GM19452 (cell line): ENCODE measurements around the gene UBE2G1.

Experiments used
- ATAC-seq: cut with Tn5 transposase; IDR thresholded peaks from one replicate; pipeline ENCODE4 v1.9.1; 2021; ENCODE audit not compliant: unreplicated experiment

UBE2G1 gene

DNA sequence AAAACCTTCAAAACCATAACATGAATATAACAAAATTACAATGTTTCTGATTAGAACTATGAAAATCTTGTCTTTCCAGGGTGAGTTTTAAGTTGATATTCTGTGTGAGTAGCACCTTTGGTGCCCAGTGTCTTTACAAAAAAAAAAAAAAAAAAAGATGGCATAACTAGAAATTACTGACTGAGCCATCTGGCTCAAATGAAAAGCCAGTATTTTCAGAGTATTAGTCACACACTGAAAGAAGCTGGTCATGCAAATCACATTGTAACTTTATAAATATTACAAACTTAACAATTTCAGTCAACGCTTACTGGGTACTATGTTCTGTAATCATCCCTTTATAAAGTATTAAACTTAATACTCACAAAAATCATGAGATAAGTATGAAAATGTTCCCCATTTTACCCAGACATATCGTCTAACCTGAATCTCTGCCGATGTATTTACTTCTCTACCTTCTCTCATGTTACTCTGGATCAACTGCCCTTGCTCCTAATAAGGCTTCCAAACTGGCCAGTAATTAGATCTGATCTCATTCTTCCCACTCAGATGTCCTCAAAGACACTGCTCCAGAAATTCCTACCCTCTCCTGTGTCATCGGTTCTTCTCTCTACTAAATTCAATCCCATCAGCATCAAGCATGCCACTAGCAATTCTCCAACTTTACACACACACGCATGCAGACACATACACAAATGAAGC is 25.4 kb downstream of the UBE2G1 start:
- ATAC-seq = no peak

DNA sequence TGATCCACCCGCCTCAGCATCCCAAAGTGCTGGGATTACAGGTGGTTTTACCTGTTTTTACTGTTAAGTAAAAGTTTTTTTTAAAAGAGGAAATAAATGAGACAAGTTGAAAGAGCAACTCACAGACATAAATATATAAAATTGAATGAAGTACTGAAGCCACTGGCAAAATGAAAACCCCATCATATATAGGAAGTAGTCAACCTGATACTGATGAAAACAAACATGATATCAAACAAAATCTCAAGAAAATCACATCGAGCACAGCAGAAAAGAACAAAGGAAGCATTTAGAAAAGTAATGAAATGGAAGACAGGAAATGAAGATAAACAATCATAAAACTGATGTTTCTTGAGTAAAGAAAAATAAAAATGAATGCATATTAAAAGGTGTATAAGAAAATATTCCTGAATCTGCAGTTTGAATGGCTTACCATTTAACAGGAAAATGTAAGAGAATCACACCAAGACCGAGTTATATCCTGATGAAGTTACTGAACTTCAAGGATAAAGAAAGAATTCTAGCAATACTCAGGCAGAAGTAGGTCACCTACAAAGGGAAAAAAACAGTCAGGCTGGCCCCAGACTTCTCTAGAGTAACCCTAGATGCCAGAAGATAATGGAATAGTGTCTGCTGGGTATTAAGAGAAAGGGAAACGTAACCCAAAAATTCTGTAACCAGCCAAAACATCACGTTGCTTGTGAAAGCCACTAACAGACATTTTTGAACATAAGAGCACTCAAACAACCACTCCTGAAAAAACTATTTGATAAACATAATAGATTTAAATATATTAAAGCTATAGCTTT is 31.5 kb downstream of the UBE2G1 start:
- ATAC-seq = no peak

- no peak for ATAC-seq
These were observed 32.1 kb downstream of the UBE2G1 start for GRCh38 chr17:4334332-4334731.

- ATAC-seq = no peak
These were observed 33.4 kb downstream of the UBE2G1 start for GRCh38 chr17:4333041-4333440.

DNA sequence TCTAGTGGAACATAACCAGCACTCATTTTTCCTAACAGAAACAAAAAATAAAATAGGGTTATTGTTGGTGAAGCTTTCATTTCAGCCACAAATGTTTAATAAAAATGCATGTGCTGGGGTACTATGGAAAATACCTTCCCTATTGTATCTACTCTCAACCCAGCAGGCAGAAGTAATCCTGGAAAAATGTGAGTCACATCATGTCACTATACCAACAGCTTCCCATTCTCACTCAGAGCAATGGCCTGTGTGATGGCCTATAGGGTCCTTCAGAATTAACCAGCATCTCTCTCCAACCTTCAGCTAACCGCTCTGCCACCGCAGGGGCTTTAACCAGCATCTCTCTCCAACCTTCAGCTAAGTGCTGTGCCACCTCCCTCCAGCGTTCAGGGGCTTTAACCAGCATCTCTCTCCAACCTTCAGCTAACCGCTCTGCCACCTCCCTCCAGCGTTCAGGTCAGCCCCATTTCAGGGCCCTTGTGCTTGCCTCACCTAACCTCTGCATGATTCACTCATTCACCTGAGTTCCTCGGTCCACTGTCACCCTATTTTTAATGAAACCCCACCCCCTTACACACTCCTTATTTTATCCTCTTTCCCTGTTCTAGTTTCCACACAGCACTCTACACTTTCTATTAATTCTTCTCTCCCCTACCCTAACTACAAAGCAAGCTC is 34.0 kb downstream of the UBE2G1 start:
- ATAC-seq = no peak

DNA sequence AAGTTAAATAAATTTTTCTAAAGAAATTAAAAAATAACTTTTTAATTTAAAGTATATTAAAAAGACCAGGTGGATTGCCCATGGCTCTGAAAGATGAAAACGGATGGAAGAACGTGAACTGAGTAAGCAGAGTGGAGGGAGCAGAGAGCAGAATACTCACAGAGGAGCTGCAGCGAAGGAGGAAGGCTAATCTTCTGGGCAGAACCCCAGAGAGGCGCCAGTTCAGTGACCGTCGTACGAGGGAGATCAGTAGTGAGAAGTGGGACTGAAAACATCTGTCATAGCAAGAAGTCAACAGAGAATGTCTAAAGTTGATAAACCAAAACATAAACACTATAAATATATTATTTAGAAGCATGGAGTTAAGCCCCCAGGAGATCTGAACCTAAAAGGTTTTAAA is 34.9 kb downstream of the UBE2G1 start:
- no peak for ATAC-seq

DNA sequence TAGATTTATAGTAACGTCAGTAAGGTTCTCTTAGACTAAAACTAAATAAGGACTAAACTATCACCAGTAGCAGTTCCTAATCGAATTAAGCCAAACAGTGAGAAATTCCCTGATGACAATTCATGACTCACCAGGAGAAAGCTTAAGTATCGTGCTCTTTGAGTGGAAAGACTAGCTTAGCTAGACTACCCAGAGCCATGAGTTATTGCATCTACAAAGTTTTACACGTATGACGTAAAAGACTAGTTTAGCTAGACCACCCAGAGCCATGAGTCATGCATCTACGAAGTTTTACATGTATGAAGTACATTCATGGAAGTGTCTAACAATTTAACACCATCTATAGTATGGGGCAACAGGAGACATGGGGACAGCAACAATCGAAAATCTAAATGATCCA is 36.6 kb downstream of the UBE2G1 start:
- ATAC-seq = no peak

DNA sequence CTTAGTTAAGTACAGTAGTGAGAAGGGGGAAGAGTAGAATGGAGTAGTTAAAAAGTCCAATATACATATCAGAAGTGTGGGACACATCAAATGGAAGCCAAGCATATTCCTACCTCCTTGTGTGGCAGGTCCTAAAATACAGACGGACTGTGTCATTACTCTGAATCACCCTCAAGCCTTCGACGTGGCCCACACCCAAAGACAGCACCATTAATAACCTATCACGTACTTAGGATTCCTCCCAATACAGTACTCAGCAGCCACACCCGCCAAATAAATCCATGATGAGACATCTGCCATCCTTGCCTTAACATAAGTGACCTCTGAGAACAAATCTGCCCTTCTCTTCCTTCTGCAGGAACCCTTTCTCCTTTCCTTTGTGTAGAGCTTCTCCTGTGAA is 38.9 kb downstream of the UBE2G1 start:
- no peak for ATAC-seq

DNA sequence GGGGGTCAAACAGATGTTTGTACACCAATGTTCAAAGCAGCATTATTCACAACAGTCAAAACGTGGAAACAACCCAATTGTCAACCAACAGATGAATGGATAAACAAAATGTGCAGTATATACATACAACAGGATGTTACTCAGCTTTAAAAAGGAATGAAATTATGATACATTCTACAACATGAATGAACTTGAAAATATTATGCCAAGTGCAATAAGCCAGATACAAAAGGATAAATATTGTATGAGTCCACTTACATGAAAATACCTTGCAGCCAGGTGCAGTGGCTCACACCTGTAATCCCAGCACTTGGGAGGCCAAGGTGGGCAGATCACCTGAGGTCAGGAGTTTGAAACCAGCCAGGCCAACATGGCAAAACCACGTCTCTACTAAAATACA is 39.9 kb downstream of the UBE2G1 start:
- no peak for ATAC-seq

GRCh38 chr17:4326112-4326511 is 40.4 kb downstream of the UBE2G1 start:
- ATAC-seq = no peak

GRCh38 chr17:4324463-4324862 is 42.0 kb downstream of the UBE2G1 start:
- no peak for ATAC-seq

DNA sequence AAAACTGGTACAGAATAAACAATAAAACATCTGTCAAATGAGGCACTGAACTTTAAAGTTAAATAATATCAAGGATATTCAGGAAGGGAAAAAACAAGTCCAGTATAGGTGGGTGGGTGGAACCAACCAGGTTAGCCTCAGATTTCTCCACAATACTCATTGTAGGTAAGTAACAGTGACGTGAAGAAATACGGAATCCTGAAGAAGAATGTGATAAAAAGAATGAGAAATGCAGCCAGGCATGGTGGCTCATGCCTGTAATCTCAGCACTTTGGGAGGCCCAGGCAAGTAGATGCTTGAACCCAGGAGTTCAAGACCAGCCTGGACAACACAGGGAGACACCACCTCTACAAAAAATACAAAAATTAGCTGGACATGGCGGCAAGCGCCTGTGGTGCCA is 47.3 kb downstream of the UBE2G1 start:
- ATAC-seq = no peak

DNA sequence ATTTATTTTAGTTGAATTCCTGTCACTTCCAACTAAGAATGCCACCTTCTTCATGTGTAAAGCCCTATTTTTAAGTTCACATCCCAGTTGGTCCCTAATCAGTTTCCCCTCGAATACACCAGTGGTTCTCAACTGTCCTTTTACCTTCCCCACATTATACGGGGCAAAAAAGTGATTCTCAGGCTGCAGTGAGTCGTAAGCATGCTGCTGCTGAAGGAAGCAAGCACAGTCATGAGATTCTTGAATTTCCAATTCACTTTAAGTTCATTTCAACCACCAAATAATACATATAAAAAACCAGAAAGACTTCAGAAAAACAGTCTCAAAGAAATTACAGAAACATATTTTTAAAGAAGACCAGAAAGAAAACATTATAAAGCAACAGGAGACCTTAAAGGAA is 47.9 kb downstream of the UBE2G1 start:
- no peak for ATAC-seq

DNA sequence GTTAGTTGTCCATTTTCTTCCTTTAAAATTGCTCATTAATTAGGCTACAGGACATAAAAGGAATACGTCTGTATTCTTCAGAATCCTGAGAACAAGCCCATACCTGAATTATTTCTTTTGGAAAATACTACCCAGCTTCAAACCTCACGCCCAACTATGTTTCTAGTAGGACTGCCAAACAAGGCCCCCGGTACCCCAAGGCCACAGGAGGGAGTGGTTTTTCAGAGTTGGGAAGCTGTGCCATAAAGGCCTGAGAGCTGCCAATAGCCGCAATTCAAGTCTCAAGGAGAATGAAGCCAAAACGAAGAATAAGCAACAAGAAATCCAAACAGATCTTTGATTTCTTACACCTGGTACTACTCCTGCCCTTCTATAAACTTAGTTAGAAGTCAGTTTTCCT is 48.3 kb downstream of the UBE2G1 start:
- no peak for ATAC-seq

DNA sequence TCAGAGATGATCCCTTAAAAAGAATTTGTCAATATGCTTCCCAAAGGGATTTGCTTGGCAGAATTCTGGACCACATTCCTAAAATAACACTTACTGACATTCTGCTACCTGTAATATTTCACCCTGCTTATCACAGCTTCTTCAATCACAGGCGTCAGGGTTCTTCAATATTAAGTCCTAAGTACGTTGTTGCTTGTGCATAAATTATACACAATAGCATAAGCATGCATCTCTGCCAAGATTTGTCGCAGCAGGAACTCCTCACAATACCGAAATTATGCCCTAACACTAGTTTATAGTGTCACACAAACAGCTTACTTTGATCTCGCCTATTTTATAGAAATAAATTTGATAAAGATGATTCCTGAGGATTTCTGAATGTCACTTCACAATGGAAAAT is 48.9 kb downstream of the UBE2G1 start:
- no peak for ATAC-seq

DNA sequence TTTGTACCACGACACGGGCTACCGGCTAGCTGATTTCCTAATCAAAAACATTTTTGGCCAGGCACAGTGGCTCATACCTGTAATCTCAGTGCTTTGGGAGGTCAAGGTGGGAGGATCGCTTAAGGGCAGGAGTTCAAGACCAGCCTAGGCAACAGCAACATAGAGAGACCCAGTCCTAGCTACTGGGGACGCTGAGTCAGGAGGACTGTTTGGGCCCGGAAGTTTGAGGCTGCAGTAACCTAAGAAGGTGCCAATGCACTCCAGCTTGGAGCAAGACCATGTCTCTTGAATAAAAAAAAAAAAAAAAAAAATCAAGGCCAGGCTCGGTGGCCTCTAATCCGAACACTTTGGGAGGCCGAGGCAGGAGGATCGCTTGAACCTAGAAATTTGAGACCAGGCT is 49.8 kb downstream of the UBE2G1 start:
- ATAC-seq = no peak

- ATAC-seq = no peak
These were observed 51.9 kb downstream of the UBE2G1 start for GRCh38 chr17:4314618-4315017.

- no peak for ATAC-seq
These were observed 52.3 kb downstream of the UBE2G1 start for GRCh38 chr17:4314179-4314578.

DNA sequence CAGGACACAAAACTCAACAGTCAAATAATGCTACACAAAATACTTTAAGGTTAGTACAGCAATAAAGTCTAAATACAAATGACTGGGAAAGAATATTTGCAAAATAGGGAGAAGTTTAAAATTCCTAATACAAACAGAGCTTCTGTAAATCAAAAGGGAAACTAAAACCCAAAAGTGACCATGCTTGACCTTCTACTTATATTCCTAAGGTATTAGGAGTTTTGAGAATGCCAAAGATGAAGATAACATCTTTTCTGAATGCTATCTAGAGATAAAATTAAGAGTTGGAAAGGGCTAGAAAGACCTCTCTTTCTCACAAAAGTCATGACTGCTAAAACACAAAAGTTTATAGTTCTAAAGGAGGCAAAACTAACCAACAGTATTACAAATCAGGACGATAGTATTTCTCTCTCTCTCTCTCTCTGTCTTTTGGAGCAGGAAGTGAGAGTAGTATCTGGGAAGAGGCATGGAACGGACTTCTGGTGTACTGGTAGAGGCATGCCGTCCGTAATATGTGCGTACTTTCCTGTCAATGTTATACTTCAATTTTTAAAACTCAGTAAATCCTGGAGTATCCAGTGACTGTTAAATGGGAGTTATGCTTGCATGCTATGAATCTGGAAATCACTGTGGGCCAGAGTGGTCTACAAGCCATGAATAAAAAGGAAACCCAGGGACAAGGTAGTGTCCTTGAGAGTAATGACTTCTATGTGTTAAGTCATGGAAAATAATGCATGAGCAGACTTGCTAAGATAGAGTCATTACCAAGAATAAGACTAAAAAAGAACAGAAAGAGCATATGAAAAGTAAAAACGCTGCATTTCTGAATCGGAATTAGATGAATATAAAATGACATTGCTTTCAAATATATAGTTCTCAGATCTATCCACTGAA is 53.0 kb downstream of the UBE2G1 start:
- no peak for ATAC-seq

DNA sequence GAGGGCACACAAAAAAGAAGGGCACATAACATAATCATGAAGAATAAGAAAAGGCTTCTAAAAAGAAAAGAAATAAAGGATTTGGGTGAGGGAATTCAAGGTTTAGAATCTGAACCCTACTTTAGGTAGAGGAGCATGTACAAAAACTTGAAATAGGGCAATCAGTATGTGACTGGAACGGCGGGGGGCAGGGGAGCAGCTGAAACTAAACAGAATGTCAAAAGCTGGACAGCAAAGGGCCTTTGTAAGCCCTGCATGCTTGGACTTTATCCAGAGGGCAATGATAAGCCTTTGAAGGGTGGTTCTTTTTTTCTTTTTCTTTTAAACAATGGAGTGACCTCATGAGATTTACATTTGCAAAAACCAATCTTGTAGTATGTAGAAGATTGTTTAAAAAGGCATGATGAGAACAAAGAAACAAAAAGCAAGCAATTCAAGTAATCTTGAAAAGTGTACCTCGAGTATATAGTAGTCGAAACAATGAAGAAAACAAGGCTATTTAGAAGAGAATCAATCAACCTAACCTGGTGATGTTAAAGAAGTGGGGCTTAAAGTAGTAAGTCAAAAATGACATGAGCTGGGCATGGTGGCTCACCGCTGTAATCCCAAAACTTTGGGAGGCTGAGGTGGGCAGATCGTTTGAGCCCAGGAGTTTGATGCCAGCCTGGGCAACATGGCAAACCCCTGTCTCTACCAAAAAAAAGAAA is 56.0 kb downstream of the UBE2G1 start:
- no peak for ATAC-seq
